Stimulated activated CD4-positive, alpha-beta T cell treated with anti-CD3 and anti-CD28 coated beads, TNF-alpha, amount 100 ng/mL, for 4 hours (primary cell): Measurements from ENCODE around the gene ZGRF1.
"Not testable (repeated sequence)": the region's sequence is repeated elsewhere in the genome, so short reads cannot be mapped to it uniquely, and the experiment has no call there.

Experiments used
- DNase-seq, 3 experiments: peaks; one replicate each; pipeline ENCODE4 v3.0.0-alpha.2; 2020; ENCODE audit warnings: low read depth in 3 of 3

Gene ZGRF1

DNA sequence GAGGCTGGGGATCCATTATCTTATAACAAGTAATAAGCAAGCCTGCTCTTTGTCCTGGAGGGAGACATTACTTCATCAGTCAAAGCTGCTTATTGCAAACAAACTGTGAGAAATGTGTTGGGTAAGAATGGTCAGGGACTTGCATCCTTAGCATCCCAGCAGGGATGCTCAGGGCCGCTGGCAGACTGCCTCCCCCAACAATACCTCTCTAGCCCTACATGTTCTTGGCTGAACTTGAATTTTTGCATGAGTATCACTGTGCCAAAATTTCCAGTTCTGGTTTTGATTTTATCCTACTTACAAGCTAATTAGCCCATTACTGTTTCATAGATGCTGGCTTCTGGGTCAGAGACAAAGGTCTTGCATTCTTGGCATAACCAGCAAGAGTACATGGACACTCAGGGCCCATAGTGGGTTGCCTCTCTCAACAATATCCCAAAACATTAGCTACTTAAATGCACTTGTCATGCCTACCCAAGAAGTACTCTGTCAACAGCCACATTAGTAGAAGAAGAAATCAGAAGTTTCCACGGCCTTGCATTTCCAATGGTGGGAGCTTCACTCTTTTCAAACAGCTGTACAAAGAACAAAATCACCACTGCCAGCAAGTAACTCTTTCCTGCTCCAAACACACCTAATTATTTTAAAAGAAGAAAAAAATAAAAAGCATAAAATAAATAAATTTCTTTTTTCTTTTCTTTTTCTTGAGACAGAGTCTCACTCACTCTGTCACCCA, 78.9 kb downstream of the ZGRF1 start:
- DNase-seq, result no peak

DNA sequence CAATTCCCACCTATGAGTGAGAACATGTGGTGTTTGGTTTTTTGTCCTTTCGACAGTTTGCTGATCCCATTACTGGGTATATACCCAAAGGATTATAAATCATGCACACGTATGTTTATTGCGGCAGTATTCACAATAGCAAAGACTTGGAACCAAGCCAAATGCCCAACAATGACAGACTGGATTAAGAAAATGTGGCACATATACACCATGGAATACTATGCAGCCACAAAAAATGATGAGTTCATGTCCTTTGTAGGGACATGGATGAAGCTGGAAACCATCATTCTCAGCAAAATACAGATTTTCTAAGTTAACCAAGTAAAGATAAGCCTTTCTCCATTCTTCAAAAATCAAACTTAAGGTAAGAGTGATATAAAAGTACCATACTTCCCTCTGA, 82.4 kb downstream of the ZGRF1 start:
- DNase-seq, result not testable (repeated sequence)

DNA sequence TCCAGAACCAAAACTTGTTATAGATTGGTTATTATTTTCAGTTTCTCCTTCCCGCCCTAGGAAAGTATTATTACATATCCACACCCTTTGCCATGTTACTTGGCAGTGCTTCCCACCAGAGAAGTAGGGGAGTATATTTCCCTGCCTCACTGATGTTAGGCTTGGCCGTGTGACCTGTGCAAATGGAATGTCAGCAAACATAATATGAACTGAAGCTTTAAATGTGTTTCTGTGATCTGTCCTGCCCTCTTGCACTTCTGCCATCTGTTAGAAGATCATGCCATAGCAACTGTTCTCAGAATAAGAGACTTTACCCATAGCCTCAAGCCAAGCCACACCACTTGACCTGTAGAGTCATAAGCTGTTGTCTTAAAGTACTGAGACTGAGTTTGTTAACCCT, 84.0 kb downstream of the ZGRF1 start:
- DNase-seq, result no peak

DNA sequence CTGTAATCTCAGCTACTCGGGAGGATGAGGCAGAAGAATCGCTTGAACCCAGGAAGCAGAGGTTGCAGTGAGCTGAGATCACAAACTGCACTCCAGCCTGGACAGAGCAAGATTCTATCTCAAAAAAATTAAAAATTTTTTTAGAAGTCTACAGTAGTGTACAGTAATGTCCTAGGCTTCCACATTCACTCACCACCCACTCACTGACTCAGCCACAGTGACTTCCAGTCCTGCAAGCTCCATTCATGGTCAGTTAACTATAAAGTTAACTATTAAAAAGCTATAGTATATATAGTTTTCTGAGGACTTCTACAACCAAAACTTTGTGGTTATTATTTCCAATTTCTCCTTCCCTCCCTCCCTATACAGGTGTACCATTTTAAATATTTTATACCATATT, 86.0 kb downstream of the ZGRF1 start:
- no peak for DNase-seq

DNA sequence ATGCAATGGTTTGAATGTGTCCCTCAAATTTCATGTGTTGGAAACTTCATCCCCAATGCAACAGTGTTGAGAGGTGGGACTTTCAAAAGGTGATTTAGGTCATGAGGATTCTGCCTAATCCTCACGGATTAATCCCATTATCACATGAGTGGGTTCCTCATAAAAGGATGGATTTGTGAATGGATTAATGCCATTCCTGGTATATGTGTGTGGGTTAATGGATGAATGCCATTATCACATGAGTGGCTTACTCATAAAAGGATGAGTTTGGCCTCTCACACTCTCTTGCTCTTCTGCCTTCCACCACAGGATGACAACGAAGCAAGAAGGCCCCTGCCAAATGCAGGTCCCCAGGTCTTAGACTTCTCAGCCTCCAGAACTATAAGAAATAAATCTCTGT, 90.2 kb downstream of the ZGRF1 start:
- DNase-seq, result no peak

DNA sequence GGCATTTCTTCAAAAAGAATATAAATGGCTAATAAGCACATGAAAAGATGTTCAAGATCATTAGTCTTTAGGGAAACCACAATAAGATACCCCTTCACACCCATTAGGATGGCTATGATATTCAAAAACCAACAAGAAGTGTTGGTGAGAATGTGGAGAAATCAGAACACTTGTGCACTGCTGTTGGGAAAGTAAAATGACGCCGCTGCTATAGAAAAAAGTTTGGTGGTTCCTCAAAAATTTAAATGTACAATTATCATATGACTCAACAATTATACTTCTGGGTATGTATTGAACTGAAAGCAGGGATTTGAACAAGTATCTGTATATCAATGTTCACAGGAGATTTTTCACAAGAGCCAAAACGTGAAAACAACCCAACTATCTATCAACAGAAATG, 91.4 kb downstream of the ZGRF1 start:
- DNase-seq, result no peak

GRCh38 chr4:112540695-112541094, 96.0 kb downstream of the ZGRF1 start:
- no peak for DNase-seq

DNA sequence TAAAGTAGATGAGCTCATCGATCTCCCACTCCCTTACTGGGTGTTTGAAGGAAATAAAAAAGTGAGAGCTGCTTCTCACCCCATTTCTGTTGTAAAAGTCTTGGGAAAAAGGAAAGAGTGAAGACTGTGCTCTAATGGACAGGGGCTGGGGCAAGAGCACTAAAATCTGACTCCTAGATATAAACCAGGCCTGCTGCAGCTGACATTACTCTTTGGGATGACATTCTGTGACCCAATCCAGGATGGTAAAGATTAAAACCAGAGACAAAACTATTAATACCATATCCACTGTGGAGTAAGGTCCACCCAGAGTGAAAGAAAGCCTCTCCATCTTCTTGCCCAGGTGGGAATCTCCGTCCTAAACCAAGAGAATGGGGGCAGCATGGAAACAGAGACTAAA, 100.6 kb downstream of the ZGRF1 start:
- DNase-seq, result no peak

DNA sequence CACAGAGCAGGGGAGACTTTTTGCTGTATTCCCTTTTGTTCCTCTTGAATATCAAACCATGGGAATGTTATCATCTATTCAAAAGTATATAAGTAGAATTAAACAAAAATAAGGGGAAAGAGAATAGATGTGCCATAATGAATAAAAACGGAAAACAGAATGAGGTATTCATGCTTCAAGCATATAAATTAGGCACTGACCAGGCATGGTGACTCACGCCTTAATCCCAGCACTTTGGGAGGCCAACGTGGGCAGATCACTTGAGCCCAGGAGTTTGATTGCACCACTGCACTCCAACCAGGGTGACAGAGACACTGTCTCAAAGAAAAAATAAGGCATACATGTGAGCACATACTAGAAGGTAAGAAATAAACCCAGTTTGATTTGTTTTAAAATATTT, 104.4 kb downstream of the ZGRF1 start:
- no peak for DNase-seq

GRCh38 chr4:112531146-112531545, 105.6 kb downstream of the ZGRF1 start:
- no peak for DNase-seq

GRCh38 chr4:112526061-112526460, 110.6 kb downstream of the ZGRF1 start:
- no peak for DNase-seq

GRCh38 chr4:112523764-112524505, 112.8 kb downstream of the ZGRF1 start:
- peak; percentile 48 to 59 (median 57) for DNase-seq

- no peak for DNase-seq
Measured at GRCh38 chr4:112523008-112523721, 113.5 kb downstream of the ZGRF1 start.

DNA sequence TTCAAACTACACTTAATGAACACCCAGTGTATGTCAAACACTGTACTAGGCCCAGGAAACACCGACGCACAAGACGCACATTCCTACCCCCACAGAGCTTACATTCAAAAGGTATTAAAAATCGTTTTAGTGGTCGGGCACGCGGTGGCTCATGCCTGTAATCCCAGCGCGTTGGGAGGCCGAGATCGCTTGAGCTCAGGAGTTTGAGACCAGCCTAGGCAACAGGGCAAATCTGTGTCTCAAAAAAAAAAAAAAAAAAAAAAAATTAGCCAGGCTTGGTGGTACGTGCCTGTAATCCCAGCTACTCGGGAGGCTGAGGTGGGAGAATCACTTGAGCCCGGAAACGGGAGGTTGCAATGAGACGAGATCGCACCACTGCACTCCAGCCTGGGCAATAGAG, 114.3 kb downstream of the ZGRF1 start:
- not testable (repeated sequence) for DNase-seq

DNA sequence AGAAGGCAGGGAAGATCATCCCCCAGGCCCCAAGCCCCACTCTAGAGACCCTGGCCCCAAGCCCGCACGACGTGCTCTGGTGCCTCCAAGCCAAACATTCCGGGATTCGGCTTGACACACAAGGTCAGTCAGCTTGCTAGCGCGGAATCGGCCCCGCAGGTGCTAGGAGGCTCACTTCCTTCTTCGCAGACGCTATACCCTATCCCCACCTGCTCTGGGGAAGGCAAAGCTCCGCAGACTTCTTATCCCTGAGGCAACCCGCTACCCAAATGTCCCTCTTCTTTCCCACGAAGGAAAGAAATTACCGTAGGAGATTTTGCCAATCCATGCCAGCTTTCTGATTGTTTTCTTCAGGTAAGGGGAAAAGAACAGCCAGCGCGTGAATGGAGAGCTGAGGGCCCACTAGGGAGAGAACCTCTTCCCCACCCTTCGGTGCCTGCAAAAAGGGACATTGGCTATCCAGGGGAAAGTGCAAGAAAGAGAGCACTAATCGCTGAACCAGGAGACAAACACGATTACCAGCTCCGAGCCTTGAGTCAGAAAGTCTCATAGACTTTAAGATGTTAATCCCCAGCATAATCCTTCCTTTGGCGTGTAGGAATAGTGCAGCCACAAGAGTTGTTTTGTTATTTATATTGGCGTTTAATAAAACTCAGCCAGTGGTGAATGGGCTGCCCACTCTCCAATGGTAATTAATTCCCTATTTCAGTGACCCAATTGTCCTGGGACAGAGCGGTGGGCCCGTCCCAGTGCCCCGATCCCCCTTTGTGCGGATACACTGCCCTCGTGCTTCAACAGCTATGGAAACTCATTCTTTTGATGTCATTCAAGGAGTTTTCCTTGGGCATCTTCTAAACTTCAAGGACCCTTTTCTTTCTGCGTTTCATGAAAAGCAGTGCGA, 115.3 kb downstream of the ZGRF1 start:
- no peak for DNase-seq

GRCh38 chr4:112520598-112521122, 116.0 kb downstream of the ZGRF1 start:
- DNase-seq, result no peak

DNA sequence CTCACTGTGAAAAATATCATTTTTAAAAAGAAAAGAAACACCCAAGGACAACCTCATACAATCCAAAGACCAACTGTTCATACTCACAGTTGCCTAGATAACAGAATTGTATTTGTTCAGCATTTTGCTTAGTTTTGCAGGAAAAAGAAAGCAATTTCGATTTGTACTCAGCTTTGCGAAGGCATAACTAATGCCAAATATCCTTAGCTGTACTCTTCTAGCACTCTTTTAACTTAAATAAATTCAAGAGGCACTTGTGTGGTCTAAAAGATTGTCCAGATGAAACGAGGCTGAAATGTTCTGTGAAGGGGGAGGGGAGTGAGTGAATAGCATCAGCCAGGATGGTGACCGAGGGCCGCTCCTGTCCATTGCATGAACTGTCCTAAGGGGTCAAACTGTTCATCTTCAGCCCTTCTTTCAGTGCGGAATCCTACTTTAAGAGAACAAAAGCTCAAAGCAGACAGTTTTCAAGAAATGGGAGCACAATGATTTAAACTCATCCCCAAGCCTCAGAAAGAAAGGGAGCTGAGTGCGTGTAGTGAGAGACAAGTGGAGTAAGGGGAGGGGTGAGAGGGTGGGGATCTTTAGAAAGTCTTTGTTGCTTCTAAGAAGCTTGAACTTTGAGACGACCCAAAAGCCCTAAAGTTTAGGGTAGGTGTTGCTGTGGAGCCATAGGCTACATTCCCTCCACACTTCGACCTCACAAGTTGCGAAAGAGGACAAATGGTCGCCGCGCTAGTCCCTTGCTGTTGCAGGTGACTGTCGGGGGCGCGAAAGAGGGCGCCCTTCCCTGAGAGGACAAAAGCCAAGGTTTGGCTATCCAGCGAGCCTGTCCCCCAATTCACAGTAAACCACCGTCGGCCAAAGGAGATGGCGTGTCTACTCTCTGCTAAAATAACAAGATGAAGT, 116.8 kb downstream of the ZGRF1 start:
- no peak for DNase-seq

- no peak for DNase-seq
Measured at GRCh38 chr4:112518675-112519074, 118.0 kb downstream of the ZGRF1 start.

DNA sequence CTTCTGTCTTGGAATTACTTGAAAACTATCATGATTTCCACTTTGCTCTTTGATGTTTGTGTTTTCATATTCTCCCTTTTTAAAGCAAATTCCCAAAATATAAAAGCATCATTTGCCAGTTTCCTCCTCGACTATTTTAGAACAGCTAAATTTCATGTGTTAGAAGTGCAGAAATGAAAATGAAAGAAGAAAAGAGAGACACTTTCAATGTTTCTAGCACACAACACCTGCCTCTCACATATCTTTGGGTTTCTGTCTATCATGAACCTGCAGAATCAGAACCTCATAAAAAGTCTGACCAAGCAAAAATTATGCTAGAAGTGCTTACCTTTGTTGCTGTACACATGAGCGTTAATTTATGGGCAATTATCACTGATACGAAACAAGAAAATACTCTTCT, 118.8 kb downstream of the ZGRF1 start:
- no peak for DNase-seq

- no peak for DNase-seq
Measured at GRCh38 chr4:112517067-112517634, 119.6 kb downstream of the ZGRF1 start.
